Hepatocyte (in vitro differentiated cells): ENCODE data around the gene DDR2.

ENCODE experiments used
- CTCF ChIP-seq: fragments of 200-600 bp; sonication (generic); IDR thresholded peaks from 2 replicates; pipeline ENCODE4 v1.5.1; 2016; ENCODE audit warnings: antibody characterized with exemption, mild to moderate bottlenecking; ENCODE audit not compliant: poor library complexity
- EZH2phosphoT487 ChIP-seq: fragments of 200-600 bp; sonication (generic); IDR thresholded peaks from one replicate; pipeline ENCODE4 v1.6.1; 2018; ENCODE audit warnings: antibody characterized with exemption, mild to moderate bottlenecking, low read depth, moderate library complexity; ENCODE audit not compliant: unreplicated experiment, severe bottlenecking

DNA sequence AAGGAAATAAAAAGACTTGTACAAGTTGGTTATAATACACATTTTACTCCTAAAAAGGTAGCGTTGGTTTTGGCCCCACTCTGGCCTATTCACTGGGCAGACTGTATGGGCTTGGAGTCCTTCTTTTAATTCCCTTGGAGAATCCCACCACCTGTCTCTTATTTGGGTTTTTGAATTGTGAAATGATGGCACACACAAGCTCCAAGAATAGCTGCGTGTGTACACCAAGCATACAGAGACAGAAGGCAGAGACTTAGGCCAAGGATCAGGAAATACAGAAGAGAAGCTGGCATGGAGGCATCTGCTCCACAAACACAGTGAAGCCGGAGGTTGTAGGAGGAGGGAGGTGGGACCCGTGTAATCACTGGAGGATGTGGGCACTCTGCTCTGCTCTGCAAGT, 29.1 kb downstream of the DDR2 start:
- TF ChIP-seq EZH2phosphoT487 (no peak), CTCF (no peak)
